ENCODE measurements around the gene ADGRG4. TPM values are rescaled to one million over a fixed set of nuclear protein-coding genes. Genes with fewer than 3 reads are reported as not detected.

The ADGRG4 gene
- total and polyA plus RNA-seq, 2 of the 8 experiments (the other 6 are each of a cell fraction or from before 2014, with no cell fraction given): not detected

DNA sequence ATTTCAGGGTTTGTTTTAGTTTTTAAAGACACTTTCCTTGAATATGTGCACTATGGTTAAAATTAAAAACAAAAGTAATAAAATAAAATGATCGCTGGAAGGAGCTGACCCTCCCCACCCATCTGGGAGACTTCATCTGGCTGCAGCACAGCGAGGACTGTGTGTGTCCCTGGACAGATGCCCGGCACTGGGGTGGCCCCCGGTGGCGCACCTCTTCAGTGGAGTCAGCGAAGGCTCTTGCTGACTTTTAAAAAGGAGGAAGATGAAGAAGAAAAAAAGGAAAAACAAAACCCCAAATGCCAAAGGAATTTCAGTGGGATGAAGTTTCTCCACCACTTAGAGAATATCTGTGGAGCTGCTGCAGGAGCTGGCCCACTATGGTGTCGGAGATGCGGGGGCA lies 5.4 kb upstream of the ADGRG4 start (continued):
- no peak for TF ChIP-seq POU5F1 (IDR thresholded peaks at IDR 0.05; ENCODE audit: low read depth, low read length)
